Measurements from ENCODE around the gene EEF1A1.
"Not testable (repeated sequence)": the region's sequence is repeated elsewhere in the genome, so short reads cannot be mapped to it uniquely, and the experiment has no call there.

EEF1A1 gene

DNA sequence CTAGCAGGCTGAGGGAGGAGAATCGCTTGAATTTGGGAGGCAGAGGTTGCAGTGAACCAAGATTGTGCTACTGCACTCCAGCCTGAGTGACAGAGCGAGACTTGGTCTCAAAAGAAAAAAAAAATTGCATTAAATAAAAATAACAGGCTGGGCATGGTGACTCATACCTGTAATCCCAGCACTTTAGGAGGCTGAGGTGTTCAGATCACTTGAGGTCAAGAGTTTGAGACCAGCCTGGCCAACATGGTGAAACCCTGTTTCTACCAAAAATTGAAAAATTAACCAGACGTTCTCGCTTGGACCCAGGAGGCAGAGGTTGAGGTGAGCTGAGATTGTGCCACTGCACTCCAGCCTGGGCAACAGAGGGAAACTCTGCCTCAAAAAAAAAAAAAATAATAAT, 30.3 kb upstream of the EEF1A1 start:
- DNase-seq, H3K36me3 Mint-ChIP-seq, H3K27me3 Mint-ChIP-seq, H3K4me1 Mint-ChIP-seq, H3K27ac Mint-ChIP-seq, H3K9me3 Mint-ChIP-seq, H3K4me3 Mint-ChIP-seq: not testable (repeated sequence)
- CTCF ChIA-PET: interaction anchor here (1.7 kb wide), 1 partner anchor 14 kb away, joined by 3 read pairs; no protein-coding TSS in a partner anchor

DNA sequence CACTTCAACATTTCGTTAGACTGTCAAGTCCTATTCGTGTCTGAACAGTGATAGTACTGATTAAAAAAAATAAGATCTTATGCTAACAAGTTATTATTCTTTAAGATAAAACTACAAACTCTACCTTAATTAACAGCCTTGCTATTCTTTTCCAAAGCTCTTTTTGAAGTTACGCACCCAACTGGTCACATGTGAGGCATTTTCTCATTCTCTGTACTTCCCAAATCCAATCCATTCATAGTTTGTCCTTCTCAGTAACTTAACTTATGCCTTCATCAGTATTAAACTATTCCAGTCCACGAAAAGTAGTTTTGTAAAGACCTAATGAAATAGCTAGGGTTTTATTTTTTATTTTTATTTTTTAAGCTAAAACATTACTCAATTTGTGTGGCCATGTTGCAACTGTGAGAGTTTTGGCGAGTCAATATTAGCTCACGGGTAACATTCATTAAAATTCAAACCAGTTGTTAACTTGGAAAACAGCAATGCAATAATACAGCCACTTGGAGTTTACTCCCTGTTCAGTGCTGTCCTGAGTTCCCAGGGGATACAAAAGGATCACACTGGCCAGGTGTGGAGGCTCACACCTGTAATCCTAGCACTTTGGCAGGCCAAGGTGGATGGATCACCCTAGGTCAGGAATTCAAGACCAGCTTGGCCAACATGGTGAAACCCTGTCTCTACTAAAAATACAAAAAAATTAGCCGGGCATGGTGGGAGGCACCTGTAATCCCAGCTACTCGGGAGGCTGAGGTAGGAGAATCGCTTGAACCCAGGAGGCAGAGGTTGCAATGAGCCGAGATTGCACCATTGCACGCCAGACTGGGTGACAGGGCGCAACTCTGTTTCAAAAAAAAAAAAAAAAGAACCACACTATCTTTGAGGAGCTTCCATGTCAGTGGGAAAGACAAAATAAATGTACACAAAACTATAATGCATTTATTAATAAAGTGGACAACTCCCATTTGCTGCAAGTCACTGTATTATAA, 27.9 kb upstream of the EEF1A1 start:
- no peaks in the 10 kb centered on the region for H3K4me1 Mint-ChIP-seq
- no peak for DNase-seq
- CTCF ChIA-PET: no interaction called here
- peaks cover 23% of the 10 kb centered on the region for H3K27me3 Mint-ChIP-seq
- H3K36me3 Mint-ChIP-seq: no peaks in the 10 kb centered on the region
- H3K9me3 Mint-ChIP-seq: no peaks in the 10 kb centered on the region
- H3K4me3 Mint-ChIP-seq: no peak overlapping the region
- H3K27ac Mint-ChIP-seq: no peak overlapping the region

DNA sequence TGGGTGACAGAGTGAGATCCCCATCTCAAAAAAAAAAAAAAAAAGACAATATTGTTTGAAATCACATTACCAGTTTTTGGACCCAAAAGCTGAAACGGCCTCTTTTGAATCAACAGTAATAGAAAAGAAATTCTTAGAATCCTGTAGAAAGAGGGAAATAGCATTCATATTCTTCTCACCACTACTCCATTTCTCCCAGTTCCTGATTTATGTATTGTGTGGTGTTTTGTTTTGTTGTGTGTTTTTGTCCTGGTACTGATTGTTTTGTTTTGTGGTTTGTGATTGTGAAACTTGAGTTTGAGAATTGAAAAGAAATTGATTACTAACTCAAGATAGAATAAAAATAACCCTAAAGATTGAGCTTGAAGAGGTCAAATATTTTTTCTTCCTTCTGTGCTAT, 26.2 kb upstream of the EEF1A1 start:
- CTCF ChIA-PET: interaction anchor here (0.5 kb wide), 1 partner anchor 169 kb away, joined by 3 read pairs; no protein-coding TSS in a partner anchor
- H3K4me3 Mint-ChIP-seq: no peak overlapping the region
- no peaks in the 10 kb centered on the region for H3K9me3 Mint-ChIP-seq
- H3K27ac Mint-ChIP-seq: no peak overlapping the region
- no peaks in the 10 kb centered on the region for H3K4me1 Mint-ChIP-seq
- H3K36me3 Mint-ChIP-seq: no peaks in the 10 kb centered on the region
- DNase-seq: no peak
- H3K27me3 Mint-ChIP-seq: peaks cover 25% of the 10 kb centered on the region

DNA sequence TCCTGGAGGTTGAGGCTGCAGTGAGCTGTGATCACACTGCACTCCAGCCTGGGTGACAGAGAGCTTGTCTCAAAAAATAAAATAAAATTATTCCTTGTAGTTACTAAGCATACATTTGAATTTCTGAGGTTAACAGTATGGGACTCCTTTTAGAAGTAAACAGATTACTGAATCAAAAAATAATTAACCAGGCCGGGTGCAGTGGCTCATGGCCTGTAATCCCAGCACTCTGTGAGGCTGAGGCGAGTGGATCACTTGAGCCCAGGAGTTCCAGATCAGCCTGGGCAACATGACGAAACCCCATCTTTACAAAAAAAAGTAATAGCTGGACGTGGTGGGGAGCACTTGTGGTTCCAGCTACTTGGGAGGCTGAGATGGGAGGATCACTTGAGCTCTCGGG, 22.1 kb upstream of the EEF1A1 start:
- no peak overlapping the region for H3K27ac Mint-ChIP-seq
- CTCF ChIA-PET: interaction anchor here (0.6 to 1.2 kb wide), 3 partner anchors 9 to 16 kb away, joined by 3 to 4 read pairs (median 3); no protein-coding TSS in a partner anchor
- no peaks in the 10 kb centered on the region for H3K36me3 Mint-ChIP-seq
- H3K9me3 Mint-ChIP-seq: no peaks in the 10 kb centered on the region
- H3K4me3 Mint-ChIP-seq: no peak overlapping the region
- peaks cover 25% of the 10 kb centered on the region for H3K27me3 Mint-ChIP-seq
- no peaks in the 10 kb centered on the region for H3K4me1 Mint-ChIP-seq
- DNase-seq: no peak

DNA sequence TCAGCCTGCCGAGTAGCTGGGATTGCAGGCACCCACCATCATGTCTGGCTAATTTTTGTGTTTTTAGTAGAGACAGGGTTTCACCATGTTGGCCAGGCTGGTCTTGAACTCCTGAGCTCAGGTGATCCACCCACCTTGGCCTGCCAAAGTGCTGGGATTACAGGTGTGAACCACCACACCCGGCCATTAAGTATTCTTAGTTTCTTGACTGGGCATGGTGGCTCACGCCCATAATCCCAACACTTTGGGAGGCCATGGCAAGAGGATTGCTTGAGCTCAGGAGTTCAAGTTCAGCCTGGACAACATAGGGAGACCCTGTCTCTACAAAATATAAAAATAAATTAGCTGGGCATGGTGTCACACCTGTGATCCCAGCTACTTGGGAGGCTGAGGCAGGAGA, 21.6 kb upstream of the EEF1A1 start:
- H3K9me3 Mint-ChIP-seq, H3K27ac Mint-ChIP-seq, H3K4me3 Mint-ChIP-seq, DNase-seq, H3K4me1 Mint-ChIP-seq, H3K36me3 Mint-ChIP-seq: not testable (repeated sequence)
- H3K27me3 Mint-ChIP-seq: peaks cover 25% of the 10 kb centered on the region
- CTCF ChIA-PET: interaction anchor here (1.0 to 1.2 kb wide), 2 partner anchors 9 to 15 kb away, joined by 3 to 4 read pairs; no protein-coding TSS in a partner anchor

DNA sequence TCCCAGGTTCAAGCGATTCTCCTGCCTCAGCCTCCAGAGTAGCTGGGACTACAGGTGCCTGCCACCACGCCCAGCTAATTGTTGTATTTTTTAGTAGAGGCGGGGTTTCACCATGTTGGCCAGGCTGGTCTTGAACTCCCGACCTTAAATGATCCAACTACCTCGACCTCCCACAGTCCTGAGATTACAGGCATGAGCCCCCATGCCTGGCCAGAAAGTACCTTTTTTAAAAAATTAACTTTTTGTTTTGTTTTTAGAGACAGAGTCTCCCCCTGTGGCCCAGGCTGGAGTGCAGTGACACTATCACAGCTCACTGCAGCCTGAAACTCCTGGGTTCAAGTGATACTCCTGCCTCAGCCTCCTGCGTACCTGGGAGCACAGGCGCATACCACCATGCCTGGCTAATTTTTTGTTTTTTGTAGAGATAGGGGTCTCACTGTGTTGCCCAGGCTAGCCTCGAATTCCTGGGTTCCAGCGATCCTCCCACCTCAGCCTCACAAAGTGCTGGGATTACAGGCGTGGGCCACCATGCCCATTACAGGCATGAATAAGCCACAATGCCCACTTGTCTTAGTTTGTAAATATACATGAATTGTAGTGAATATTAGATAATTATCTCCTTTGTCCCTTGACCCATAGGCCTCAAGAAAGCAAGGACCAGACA, 17.4 kb upstream of the EEF1A1 start:
- no peak for DNase-seq
- H3K36me3 Mint-ChIP-seq: no peaks in the 10 kb centered on the region
- no peak overlapping the region for H3K4me3 Mint-ChIP-seq
- H3K9me3 Mint-ChIP-seq: no peaks in the 10 kb centered on the region
- H3K27me3 Mint-ChIP-seq: no peaks in the 10 kb centered on the region
- no peak overlapping the region for H3K27ac Mint-ChIP-seq
- CTCF ChIA-PET: no interaction called here
- H3K4me1 Mint-ChIP-seq: no peaks in the 10 kb centered on the region

DNA sequence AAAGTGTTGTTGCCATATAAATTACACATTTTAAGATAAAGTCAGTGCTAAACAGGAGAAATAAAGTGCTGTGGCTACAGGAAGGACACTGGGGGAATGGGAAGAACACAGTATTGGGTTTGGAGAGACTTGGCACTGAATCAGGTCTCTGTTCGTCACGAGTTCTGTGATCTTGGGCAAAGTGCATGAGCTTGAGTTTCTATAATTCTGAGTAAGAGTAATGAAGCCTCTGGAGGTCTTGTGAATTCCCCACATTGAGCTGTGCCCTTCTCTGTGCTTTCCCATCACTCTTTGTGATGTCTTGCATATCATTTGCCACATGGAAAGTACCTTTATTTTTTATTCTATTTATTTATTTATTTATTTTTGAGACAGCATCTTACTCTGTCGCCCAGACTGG, 16.8 kb upstream of the EEF1A1 start:
- no peaks in the 10 kb centered on the region for H3K36me3 Mint-ChIP-seq
- no peaks in the 10 kb centered on the region for H3K9me3 Mint-ChIP-seq
- peaks cover 1% of the 10 kb centered on the region for H3K27me3 Mint-ChIP-seq
- no peak for DNase-seq
- H3K4me1 Mint-ChIP-seq: no peaks in the 10 kb centered on the region
- no peak overlapping the region for H3K4me3 Mint-ChIP-seq
- H3K27ac Mint-ChIP-seq: no peak overlapping the region
- CTCF ChIA-PET: no interaction called here

DNA sequence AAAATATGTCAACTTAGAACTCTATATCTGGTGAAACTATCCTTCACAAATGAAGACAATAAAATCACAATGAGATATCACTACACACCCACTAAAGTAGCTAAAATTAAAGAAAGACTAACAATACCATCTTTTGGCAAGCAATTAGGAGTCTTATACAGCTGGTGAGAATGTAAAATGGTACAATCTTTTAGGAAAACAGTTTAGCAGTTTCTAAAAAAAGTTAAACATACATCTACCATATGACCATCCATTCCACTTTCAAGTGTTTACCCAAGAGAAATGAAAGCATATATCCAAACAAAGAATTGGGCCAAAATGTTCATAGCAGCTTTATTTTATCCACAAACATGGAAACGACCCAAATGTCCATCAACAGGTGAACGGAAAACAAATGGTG, 13.8 kb upstream of the EEF1A1 start:
- Mint-ChIP-seq H3K9me3 (no peaks in the 10 kb centered on the region), H3K4me3 (no peak overlapping the region), H3K36me3 (no peaks in the 10 kb centered on the region), H3K4me1 (no peaks in the 10 kb centered on the region), H3K27ac (no peak overlapping the region), H3K27me3 (peaks cover 12% of the 10 kb centered on the region)
- no peak for DNase-seq
- CTCF ChIA-PET: no interaction called here

DNA sequence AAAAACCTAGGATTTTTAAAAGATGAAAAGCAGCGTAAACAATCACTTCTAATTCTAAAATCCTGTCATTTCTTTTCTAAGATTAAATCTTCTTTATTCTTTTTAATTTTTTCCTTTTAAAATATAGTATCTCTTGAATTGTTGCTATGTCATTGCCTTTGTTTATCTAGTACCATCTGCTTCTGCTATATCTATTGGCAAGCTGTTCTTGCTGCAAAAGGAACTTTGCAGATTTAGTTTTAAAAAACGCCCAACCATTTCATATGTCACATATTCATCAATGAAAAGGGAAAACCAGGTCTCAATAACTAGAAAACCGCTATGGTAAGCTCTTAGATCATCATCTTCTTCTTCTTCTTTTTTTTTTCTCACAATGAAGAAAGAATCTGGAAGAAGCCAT, 11.5 kb upstream of the EEF1A1 start:
- DNase-seq: no peak
- Mint-ChIP-seq H3K27me3 (peaks cover 20% of the 10 kb centered on the region), H3K4me3 (no peak overlapping the region), H3K4me1 (no peaks in the 10 kb centered on the region), H3K36me3 (no peaks in the 10 kb centered on the region), H3K27ac (no peak overlapping the region), H3K9me3 (no peaks in the 10 kb centered on the region)
- CTCF ChIA-PET: no interaction called here

DNA sequence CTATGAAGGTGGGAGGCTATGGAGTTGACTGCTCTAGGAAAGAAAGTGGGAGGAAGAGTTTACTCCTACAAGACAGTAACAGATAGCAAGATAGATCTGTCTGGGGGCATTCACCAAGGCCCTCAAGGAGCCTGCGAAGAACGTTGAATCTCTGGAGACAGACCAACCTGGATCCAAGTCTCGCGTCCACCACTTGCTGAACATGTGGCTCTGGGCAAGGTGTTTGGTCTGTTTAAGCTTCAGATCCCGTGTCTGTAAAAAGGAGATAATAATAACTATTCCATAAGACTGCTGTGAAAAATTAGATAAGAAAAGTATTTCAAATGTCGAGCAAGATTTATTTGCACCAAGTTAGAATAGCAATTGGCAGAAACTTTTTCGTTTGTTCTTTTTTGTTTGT, 8.1 kb upstream of the EEF1A1 start:
- Mint-ChIP-seq H3K4me1 (peaks cover 6% of the 10 kb centered on the region), H3K4me3 (no peak overlapping the region), H3K27me3 (peaks cover 20% of the 10 kb centered on the region), H3K9me3 (no peaks in the 10 kb centered on the region), H3K27ac (no peak overlapping the region), H3K36me3 (no peaks in the 10 kb centered on the region)
- CTCF ChIA-PET: no interaction called here
- DNase-seq: no peak

DNA sequence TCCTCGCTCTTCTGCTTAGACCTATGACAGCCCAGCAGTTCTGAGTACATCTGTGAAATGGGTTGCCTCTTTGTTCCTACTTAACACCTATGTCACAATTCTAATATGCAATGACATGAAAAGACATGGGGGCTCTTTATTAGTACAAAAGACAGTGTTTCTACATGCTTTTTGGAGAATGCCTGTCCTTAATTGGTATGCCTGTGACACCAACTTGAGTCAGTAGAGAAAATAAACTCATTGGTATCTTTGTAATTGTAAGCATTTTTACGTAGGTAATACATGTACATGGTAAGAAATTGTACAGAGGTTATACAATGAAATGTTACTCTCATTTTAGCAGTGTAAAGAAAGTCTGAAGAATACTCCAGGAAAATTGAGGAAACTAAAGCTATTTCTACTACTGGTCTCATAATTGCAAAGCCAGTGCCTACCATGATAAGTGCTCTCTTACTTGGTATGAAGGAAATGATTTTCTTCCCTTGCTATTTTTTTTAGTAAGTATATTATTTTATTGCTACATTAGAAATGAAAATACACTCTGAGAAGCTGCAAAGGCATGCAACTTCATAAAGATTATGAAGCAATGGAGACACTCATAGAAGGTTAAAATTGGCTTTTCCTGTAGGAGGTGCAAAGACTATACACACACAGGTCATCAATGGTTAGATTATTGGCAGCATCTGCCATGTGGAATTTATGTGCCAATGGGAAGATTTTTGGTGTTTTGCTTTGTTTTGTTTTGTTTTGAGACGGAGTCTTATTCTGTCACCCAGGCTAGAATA, 4.9 kb upstream of the EEF1A1 start:
- Mint-ChIP-seq H3K4me3 (no peak overlapping the region), H3K9me3 (no peaks in the 10 kb centered on the region), H3K27me3 (peaks cover 19% of the 10 kb centered on the region), H3K4me1 (peaks cover 20% of the 10 kb centered on the region), H3K27ac (no peak overlapping the region), H3K36me3 (peaks cover 3% of the 10 kb centered on the region)
- no peak for DNase-seq
- CTCF ChIA-PET: interaction anchor here (0.8 to 2.1 kb wide), 2 partner anchors 61 to 85 kb away, joined by 3 to 11 read pairs; no protein-coding TSS in a partner anchor

DNA sequence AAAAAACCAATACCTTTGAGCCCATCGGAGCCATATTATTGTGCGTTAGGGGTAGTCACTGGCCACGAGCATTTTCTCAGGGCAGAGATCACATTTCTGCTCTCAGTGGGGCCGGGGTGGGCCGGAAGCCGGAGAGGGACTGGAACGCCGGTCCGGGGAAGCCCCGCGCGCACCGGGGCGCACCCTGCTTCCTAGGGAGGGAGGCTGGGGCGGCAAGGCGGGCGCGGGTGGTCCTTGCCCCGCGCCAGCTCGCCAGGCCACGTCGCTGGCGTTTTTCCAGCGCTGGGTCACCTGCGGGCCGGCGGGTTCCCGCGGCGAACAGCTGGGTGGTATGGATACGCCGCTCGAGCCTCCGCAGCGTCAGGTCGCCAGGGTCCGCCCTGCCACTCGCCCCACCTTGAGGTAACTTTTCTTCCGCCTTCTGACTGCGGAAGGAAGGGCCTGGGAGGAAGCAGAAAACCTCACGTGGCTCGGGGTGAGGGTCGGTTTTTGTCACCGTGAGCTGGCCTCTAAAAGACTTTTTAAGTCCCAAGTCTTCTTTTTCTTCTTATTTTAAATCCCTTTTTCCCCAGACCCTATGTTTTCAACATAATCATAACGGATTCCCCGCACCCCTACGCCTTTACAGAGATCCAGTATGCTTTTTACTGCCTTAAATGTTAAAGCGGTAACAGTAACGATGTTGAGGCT, 2.7 kb upstream of the EEF1A1 start:
- CTCF ChIA-PET: interaction anchor here (1.2 to 2.1 kb wide), 2 partner anchors 8 to 88 kb away, joined by 4 to 11 read pairs; no protein-coding TSS in a partner anchor
- Mint-ChIP-seq H3K4me3 (peak overlapping the region; percentile 88), H3K36me3 (peaks cover 25% of the 10 kb centered on the region), H3K4me1 (peaks cover 35% of the 10 kb centered on the region), H3K9me3 (no peaks in the 10 kb centered on the region), H3K27me3 (peaks cover 14% of the 10 kb centered on the region), H3K27ac (peak overlapping the region; percentile 98)
- peak; percentile 84 for DNase-seq

DNA sequence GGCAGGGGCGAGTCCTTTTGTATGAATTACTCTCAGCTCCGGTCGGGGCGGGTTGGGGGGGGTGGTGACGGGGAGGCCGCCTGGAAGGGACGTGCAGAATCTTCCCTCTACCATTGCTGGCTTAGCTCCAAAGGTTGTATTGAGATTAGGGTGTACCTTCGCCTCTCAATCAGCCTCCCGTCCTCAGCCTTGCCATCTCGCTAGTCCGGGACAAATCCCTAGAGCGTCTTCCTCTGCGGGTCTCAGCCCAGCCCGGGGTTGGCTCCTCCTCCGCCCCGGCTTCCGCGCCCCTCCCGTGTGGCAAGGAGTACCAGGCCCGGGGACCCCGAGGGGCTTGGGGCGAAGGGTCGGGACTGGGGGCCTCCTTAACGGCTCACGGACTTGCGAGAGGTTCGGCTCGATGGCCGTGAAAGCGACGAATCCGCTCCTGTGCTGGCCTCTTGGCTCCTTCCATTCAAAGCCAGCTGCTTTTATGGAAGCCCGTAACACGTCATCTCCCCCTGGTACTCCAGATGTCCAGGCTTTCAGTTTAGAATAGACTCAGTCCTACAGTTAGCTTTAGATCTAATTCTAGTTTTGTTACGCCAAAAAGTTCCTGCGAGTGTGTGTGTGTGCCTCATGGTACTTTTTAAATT, 636 bp upstream of the EEF1A1 start:
- H3K27me3 Mint-ChIP-seq: peaks cover 11% of the 10 kb centered on the region
- H3K4me3 Mint-ChIP-seq: peak overlapping the region; percentile 88
- H3K27ac Mint-ChIP-seq: peak overlapping the region; percentile 98
- peaks cover 53% of the 10 kb centered on the region for H3K4me1 Mint-ChIP-seq
- peak; percentile 83 for DNase-seq
- CTCF ChIA-PET: interaction anchor here (0.7 to 3.5 kb wide), 5 partner anchors 58 to 216 kb away, joined by 3 to 20 read pairs (median 4); partner anchors contain the start of gene SLC17A5
- peaks cover 43% of the 10 kb centered on the region for H3K36me3 Mint-ChIP-seq
- no peaks in the 10 kb centered on the region for H3K9me3 Mint-ChIP-seq

Data from activated naive CD4-positive, alpha-beta T cell treated with anti-CD3 and anti-CD28 coated beads, Interleukin-2, amount 10 ng/mL, durations not matched to agents 7 days and 5 days (primary cell).